CD4-positive, alpha-beta T cell treated with Interleukin-10 for 1 hour (primary cell): ENCODE data around the gene EPC2.
"Not testable (repeated sequence)": the region's sequence is repeated elsewhere in the genome, so short reads cannot be mapped to it uniquely, and the experiment has no call there.

Experiments used
- DNase-seq: peaks from one replicate; pipeline ENCODE4 v3.0.0-alpha.2; 2020

The EPC2 gene

DNA sequence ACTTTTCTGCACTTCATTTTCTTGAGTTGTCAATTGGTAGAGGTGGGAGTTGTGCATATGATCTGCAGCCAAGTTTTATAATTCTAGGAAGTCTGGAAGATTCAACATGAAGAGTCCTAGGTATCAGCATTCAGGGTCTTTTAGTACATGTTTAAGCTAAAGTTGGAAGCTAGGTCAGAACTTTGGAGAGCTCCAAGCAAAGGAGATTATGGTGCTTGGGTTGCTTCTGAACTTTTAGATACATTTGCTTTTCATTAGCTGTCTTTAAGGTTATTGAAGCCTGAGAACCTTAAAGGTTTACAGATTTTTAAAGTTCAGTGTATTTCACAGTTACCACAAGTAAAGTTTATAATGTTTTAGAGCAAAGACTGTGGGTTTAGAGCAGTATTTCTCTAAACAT, 85.5 kb downstream of the EPC2 start:
- no peak for DNase-seq

DNA sequence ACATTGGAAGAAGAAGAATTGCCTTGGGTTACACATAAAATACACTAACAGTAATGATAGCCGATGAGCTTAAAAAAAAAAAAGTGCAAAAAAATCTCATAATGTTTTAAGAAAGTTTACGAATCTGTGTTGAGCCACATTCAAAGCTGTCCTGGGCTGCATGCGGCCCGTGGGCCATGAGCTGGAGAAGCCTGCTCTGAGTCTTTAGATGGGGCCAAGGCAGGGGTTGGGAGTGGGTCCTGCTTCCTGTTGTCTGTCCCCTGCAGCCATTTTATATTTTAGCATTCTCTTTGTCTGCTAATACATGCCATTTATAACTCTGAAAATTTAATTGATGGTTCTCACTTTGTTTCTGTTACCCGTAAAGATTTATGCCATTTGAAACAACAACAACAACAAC, 93.2 kb downstream of the EPC2 start:
- no peak for DNase-seq

DNA sequence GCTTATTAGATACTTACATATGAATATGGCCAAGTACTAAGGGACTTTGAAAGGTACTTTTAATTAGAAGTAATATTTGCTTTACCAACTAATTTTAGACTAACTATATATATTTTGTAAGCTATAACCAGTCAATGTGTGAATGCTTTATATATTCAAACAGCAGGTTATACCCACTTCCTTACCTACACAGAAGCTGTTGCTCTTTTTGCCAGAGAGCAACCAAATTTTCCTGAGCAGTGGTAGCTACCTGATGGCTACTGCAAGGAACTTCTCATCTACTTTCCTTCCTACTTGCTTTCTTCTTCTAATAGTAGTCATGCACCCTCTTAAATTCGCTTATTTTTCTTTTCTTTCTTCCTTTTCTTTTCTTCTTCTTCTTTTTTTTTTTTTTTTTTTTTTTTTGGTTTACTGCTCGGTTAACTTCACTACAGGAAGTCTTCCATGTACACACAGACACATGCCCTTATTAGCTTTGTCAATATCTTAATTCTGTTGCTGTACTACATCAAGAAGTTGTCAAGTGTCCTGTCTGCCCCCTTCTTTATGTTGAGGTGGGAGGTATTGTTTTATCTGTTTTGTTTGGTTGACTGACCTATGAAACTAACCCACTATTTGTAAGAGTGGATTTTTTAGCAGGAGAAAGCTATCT, 95.0 kb downstream of the EPC2 start:
- DNase-seq = no peak

DNA sequence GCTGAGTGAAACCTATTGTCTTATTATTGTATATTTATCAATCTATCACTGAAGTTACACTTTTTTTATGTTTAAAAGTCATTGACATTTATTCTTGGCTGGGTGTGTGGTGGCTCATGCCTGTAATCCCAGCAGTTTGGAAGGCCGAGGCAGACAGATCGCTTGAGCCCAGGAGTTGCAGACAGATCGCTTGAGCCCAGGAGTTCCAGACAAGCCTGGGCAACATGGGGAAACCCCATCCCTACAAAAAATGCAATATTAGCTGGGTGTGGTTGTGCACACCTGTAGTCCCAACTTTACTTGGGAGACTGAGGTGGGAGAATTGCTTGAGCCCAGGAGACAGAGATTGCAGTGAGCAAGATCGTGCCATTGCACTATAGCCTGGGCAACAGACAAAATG, 97.8 kb downstream of the EPC2 start:
- DNase-seq = no peak

DNA sequence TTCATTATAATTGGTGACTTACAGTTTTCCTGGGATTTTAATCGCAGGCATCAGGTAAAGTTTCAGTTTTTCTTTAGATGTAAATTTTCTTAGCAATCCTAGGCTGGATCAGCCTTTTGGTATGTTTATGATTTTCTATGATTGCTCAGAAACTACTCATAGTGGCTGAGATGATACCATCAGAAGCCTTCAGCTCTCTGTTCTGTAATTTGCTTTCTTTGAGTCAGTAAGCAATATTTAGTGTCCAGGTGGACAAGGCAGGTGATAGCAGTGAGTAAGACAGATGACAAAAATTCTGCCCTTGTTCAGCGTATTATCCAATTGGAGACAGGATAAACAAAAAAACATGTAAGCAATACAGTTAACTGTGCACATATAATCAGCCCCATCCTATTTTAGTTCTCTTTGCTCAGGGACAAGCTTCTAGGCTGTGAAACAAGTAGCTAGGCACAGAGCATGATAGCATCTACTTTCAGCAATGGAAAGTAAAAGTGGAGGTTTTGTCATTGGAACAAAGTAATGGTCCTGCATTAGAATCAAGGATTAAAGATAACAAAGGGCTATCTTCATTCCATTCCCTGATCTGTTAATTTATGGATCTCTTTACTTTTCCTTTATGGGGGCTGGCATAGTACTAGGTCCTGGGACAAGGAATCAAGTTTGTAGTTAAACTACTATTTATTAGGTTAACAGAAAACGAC, 100.8 kb downstream of the EPC2 start:
- no peak for DNase-seq

DNA sequence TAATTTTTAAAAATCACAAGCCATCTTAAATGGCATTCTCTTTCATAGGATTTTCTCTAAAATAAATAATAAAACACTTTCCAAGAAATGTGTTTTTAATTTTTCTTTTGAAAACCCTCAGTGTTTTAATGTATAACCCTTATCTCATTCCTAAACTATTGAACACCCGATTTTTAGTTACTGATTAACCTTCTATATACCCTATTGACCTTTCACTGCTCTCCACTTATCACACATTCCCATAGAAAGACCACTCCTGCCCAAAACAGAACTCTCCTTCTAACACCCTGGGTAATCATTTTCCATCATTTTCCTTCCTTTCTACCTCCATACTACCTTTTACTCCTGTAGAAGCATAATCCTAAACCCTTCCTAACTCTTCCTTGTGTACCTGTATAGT, 102.4 kb downstream of the EPC2 start:
- no peak for DNase-seq

DNA sequence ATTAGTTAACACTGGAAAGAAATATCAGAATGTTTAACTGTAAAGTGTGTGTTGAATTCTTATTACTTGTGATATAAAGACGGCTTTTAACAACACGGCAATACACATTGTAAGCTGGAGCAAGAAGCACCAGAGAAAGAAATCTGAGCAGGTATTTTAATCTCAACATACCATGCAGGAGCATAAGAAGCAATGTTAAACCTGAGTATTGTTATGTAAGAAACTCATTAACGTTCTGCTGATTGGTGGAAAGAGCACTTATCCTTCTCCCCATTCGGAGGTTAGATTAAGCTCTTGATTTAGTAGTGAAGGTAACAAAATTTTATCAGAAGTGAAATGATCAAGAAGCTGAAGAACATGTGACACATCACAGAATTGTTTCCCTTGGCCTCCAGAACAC, 107.4 kb downstream of the EPC2 start:
- DNase-seq = no peak

DNA sequence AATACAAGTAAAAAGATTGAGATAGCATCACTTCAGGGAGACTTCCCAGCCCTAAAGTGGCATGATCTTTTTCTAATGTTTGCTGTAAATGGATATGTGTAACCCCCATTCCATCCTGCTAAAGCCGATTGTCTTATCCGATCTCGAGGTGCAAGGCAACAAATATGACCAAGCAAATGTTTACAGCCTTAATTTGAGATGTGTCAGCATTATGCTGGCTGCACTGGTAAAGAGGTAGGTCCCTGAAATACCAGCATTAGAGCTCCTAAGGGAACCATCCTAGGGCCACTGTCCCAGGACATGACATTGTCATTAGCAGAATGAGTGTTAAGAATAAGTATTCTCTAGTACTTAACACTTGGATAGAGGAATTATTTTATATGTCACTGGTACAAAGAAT, 108.4 kb downstream of the EPC2 start:
- DNase-seq = no peak

DNA sequence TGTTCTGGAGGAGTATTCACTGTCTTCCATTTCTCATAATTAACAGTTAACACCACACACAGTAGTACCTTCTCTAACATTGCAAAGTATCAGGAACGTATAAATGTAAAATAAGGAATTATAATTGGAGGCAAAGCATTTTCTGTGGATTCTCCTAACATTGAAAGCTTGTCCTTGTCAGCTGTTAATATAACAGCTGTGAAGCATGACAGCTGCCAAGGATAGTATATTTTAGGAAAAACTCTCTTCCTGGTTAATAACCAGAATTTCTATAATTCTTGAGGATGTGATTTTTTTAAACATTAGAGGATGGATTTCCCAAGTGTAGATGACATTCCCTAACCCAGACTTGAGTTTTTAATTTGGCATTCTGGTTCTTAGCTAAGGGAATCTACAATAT, 110.3 kb downstream of the EPC2 start:
- no peak for DNase-seq

DNA sequence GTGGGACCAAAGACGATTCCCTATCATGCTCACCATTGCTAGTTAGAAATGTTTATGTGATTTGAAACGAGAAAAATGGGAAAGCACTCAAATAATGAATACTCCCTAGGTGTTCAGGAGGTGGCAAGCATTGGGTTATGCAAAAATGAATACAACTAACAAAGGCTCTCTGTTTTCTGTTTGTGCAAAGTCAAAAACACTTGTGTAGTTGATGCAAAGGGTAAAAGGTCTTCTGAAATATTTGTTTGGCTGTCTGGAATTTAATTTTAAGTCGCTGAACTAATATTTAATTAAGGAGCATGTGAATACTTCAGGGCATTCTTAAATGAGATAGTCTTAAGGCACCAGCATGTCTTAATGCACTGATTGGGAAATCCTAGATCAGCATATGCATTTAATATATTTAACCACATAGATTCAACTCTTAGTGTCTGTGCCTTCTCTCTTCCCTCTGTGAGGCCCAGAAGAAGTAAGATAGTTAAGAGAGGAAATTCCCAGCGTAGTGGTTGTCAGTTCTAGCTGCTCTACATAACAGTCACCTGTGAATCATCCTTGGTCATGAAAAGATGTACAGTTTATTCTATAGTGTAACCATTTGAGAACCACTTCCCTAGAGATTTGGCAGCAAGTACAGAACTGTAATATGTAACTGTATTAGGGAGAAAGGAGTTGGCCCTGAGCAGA, 111.9 kb downstream of the EPC2 start:
- no peak for DNase-seq

DNA sequence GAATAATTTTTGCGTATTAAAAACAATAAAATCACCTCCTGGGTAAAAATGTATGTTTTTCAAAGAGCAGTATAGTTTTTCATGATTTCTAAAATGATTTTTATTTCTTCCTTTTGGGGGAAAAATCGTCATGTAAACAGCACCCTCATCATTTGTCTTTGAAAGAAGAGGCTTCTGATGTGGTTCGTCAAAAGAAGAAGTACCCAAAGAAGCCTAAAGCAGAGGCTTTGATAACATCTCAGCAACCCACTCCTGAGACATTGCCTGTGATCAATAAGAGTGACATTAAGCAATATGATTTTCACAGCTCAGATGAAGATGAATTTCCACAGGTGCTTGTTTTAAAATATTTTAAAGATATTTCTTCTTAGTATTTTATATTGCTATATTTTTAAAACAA, 120.3 kb downstream of the EPC2 start:
- peak; percentile 15 for DNase-seq

DNA sequence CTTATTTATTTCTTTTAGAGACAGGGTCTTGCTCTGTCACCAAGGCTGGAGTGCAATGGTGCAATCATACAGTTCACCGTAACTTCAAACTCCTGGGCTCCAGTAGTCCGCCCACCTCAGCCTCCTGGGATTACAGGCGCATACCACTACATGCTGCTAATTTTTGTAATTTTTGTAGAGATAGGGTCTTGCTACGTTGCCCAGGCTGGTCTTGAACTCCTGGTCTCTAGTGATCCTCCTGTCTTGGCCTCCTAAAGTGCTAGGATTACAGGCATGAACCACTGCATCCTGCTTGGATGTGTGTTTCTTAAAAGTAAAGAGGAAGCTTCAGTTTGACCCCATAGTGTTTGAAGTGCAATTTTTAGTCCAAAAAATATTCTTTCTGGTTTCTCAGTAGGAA, 125.5 kb downstream of the EPC2 start:
- DNase-seq = no peak

DNA sequence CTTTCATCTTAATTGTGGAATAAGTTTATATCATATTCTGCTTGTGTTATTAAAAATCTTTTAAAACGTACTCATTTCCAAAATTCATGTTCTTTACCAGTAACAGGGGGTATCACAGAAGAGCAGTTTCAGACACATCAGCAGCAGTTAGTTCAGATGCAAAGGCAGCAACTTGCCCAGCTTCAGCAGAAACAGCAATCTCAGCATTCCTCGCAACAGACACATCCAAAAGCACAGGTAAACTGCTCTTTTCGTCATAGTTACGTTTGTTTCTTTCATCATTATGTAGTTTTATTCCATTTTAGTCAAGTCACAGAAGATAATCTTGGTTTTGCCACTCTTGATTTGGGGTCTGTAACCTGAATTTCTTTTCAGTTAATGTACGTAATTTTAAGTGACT, 137.0 kb downstream of the EPC2 start:
- DNase-seq = no peak

DNA sequence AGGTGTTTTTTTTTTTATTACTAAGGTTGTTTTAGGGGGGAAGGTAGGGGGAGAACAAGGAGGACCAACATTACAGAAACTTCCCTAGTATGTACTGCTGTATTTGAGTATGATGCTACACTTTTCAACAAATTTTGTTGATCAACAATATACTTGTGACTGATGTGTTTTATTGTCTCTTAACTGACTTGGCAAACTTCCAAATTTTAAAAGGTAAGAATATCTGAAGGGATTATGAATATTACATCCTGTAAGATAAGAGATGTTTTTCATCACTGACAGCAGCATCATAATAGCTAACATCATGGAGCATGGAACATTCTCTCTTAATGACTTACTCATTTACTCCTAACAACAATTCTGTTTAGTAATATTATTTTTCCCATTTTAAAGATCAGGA, 144.5 kb downstream of the EPC2 start:
- DNase-seq = no peak

DNA sequence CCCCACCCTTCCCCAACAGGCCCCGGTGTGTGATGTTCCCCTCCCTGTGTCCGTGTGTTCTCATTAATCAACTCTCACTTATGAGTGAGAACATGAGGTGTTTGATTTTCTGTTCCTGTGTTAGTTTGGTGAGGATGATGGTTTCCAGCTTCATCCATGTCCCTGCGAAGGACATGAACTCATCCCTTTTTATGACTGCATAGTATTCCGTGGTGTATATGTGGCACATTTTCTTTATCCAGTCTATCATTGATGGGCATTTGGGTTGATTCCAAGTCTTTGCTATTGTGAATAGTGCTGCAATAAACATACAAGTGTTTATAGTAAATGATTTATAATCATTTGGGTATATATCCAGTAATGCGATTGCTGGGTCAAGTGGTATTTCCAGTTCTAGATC, 145.6 kb downstream of the EPC2 start:
- not testable (repeated sequence) for DNase-seq

DNA sequence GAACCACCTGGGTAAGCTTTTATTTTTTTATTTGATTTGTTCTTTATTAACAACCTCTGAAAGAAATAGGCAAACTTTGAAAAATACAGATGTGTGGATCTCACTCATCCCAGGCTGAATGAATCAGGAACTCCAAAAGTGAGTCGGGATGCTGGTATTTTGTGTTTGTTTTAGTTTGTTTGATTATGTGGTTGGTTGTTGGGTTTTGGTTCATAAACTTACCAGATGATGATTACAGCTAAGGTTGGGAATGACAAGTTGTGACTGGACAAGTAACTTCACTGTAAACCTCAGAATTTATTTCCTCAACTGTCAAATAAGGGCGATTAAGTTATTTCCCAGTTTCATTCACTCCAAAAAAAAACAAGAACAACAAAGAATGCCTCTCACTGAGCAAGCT, 150.0 kb downstream of the EPC2 start:
- no peak for DNase-seq

DNA sequence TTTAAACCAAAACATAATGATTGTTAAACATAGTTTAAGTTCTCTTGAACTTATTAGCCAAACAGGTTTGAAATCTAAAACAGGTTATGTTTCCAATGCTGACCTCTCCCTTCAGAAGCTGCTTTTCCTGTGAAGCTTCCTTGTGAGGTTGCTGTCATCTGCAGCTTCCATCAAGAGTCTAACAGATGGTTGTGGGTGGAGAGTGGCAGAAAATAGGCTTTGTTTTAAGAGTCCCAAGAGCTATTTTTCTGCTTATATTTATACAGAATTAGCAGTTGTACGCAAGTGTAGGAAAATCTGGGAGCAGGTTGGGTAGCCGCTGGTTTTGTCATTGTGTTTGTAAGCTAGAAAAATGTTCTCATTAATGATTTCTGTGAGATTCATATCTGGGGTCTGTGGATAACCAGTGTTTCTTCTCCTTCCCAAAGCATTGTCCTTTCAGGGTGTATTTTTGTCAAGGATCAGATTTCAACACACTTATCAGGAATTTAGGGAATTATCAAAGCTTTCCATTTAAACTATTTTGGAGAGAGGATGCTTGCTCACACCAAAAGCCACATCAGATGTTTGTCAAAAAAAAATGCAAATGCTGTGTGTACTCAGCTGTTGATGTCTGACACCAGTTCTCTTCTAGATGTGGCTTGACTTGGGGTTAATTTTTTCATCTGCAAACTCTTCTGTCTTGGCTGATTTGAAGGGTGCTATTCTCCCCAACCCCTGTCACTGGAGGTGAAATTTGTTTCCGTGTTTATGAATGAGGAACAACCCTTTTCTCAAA, 152.4 kb downstream of the EPC2 start:
- no peak for DNase-seq

DNA sequence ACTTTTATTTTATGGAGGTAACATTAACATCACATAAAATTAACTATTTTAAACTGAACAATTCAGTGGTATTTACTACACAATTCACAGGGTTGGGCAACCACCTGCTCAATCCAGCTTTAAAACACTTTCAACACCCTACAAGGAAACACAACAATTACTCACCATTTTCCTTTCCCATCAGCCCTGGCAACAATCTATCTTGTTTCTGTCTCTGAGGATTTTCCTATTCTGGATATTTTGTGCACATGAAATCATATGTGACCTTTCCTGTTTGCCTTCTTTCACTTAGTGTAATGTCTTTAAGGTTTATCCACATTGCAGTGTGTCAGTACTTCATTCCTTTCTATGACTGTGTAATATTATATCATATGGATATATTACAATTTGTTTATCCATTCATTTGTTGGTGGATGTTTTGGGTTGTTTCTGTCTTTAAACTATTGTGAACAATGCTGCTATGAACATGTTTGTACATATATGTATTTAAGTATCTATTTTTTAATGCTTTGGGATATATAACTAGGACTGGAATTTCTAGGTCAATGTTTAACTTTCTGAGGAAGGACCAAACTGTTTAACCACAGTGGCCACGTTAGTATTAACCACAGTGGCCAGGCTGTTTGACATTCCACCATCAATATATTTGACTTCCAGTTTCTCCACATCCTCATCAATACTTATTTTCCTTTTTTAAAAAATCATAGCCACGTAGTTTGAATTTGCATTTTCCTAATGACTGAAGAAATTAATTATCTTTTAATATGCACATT, 158.1 kb downstream of the EPC2 start:
- DNase-seq = no peak

DNA sequence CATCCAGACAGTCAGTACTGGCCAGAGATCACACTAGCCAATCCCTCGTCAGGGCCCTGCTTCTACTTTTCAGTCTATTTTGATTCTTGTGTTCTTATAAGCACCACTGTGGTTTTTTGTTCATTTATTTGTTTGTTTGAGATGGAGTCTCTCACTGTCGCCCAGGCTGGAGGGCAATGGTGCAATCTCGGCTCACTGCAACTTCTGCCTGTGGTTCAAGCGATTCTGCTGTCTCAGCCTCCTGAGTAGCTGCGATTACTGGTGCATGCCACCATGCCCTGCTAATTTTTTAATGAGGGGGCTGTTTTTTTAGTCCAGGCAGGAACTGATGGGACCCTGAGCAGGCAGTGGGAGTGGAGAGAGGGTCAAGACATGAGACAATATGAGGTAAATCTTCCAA, 165.5 kb downstream of the EPC2 start:
- DNase-seq = no peak

DNA sequence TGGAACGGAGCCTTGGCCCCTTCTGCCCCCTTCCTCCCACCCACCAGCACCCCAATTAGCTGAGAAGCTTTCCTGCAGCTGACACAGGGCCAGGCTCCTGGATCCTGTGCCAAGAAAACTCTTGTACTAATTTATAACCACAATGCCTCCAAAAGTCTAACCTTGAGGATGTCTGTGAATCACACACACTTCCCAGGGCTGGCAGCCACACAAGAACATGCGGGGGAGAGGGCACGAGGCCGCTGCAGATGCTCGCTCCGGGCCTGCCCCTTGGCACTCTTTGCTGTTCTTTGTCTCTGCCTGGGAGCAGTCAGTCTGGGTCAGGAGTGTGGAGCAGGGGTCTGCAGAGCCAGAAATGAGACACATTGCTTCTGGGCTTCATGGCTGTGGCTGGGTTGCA, 167.8 kb downstream of the EPC2 start:
- no peak for DNase-seq

DNA sequence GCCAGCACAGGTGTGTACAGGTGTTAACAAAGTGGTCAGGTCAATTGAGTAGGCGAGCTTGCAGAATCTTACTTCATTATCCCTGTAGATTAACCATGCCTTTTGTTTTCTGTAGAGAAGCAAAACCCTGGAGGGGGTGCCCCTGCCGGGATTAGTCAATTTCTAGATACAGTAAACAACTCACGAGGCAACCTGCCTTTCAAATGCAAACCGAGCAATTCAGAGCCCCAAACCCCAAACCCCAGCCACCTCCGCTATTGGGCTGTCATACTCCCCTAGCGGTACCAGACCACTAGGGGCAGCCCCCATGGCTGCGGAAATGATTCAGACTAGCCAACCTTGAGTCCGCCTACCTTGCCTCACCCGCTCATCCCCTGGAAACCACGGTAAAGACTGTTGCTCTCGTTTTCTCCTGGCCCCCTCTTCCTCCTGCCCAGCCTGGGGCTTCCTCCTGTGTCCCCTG, 169.1 kb downstream of the EPC2 start:
- DNase-seq = peak; percentile 64

DNA sequence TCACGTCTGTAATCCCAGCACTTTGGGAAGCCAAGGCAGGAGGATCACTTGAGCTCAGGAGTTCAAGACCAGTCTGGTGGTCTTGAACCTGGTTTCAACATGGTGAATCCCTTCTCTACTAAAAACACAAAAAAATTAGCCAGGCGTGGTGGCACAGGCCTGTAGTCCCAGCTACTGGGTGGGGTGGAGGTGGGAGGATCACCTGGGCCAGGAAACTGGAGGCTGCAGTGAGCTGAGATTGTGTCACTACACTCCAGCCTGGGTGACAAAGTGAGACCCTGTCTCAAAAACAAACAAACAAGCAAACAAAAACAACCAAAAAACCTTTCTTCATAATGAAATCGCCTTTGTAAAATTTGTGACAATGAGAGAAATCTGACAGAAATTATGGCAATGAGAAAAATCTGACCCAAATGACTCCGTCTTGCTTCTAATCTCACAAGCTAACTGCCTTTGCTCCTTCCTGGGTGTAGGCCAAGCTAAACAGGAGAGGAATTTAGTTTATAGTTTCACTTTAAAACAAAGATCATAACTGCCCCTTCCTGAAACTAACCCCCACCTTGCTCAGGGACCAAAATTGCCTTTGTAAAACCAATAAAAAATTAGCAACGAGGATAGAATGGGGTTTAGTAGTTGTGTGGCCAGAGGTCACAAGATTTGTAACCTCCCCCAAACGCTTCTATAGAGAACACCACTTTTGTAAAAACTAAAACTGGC, 169.8 kb downstream of the EPC2 start:
- no peak for DNase-seq
